ENCODE measurements around the gene APEH.

GRCh38 chr3:49662720-49663413, 11.3 kb upstream of the APEH start:
- no peak for TF ChIP-seq YY1 (IDR thresholded peaks at IDR 0.05; ENCODE audit: low read depth, low read length)
- no peak for TF ChIP-seq CTCF (IDR thresholded peaks at IDR 0.05 in 2 of 3, conservative IDR thresholded peaks at IDR 0.05 in 1 of 3; ENCODE audit: control insufficient read depth in 2 of 3, extremely low read depth in 1 of 3, insufficient read depth in 1 of 3, low read depth in 3 of 3, low read length in 3 of 3)
- TF ChIP-seq, protein P1, sequence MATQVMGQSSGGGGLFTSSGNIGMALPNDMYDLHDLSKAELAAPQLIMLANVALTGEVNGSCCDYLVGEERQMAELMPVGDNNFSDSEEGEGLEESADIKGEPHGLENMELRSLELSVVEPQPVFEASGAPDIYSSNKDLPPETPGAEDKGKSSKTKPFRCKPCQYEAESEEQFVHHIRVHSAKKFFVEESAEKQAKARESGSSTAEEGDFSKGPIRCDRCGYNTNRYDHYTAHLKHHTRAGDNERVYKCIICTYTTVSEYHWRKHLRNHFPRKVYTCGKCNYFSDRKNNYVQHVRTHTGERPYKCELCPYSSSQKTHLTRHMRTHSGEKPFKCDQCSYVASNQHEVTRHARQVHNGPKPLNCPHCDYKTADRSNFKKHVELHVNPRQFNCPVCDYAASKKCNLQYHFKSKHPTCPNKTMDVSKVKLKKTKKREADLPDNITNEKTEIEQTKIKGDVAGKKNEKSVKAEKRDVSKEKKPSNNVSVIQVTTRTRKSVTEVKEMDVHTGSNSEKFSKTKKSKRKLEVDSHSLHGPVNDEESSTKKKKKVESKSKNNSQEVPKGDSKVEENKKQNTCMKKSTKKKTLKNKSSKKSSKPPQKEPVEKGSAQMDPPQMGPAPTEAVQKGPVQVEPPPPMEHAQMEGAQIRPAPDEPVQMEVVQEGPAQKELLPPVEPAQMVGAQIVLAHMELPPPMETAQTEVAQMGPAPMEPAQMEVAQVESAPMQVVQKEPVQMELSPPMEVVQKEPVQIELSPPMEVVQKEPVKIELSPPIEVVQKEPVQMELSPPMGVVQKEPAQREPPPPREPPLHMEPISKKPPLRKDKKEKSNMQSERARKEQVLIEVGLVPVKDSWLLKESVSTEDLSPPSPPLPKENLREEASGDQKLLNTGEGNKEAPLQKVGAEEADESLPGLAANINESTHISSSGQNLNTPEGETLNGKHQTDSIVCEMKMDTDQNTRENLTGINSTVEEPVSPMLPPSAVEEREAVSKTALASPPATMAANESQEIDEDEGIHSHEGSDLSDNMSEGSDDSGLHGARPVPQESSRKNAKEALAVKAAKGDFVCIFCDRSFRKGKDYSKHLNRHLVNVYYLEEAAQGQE (IDR thresholded peaks at IDR 0.05; ENCODE audit: low read depth, low read length) = no peak
- TF ChIP-seq POLR2A (IDR thresholded peaks at IDR 0.05; ENCODE audit: low read depth, low read length) = no peak
- no peak for TF ChIP-seq RAD21 (IDR thresholded peaks at IDR 0.05; ENCODE audit: insufficient read depth, low read depth, low read length)
- TF ChIP-seq EP300 (IDR thresholded peaks at IDR 0.05; ENCODE audit: borderline replicate concordance in 1 of 2, control insufficient read depth in 1 of 2, low read depth in 2 of 2, low read length in 2 of 2) = no peak

All from GM12878 (cell line).